GM10847 (cell line): ENCODE measurements around the gene METAP1.

Source experiments
- POLR2A ChIP-seq: IDR thresholded peaks from 2 replicates; pipeline ENCODE4 v1.6.1; 2011; ENCODE audit not compliant: insufficient read length; ENCODE audit errors: extremely low read depth

The METAP1 gene

GRCh38 chr4:99103166-99103565 lies 107.6 kb downstream of the METAP1 start:
- no peak for TF ChIP-seq POLR2A

- TF ChIP-seq POLR2A, result no peak
Measured at GRCh38 chr4:99104153-99104552, 108.6 kb downstream of the METAP1 start.
